ENCODE results near the gene EMX2.

The EMX2 gene

GRCh38 chr10:117562220-117562619 is 19.7 kb downstream of the EMX2 start:
- no peak for DNase-seq (ENCODE audit: low read depth)
- TF ChIP-seq CTCF (conservative IDR thresholded peaks at IDR 0.05; ENCODE audit: low read length): no peak
- H3K4me3 ChIP-seq (ENCODE audit: low read length): no peak overlapping the region

DNA sequence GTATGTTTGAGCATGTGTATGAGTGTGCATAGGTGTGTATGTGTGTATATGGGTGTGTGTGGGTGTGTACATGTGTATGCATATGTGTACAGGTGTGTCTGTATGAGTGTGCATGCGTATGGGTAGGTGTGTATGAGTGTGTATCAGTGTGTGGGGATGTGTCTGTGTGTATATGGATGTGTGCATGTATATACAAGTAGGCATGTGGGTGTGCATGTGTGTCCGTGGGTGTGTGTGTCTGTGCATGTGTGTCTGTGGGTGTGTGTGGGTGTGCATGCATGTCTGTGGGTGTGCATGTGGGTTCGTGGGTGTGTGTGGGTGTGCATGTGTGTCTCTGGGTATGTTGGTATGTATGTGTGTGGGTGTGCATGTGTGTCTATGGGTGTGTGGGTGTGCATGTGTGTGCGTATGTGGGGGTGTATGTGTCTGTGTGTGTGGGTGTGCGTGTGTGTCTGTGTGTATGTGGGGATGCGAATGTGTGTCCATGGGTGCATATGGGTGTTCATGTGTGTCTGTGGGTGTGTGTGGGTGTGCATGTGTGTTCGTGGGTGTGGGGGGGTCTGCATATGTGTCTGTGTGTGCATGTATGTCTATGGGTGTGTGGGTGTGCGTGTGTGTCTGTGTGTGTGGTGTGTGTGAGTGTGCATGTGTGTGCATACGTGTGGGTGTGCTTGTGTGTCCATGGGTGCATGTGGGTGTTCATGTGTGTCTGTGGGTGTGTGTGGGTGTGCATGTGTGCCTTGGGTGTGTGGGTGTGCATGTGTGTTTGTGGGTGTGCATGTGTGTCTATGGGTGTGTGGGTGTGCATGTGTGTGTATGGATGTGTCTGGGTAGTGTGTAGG is 20.6 kb downstream of the EMX2 start:
- DNase-seq (ENCODE audit: low read depth): no peak
- TF ChIP-seq CTCF (conservative IDR thresholded peaks at IDR 0.05; ENCODE audit: low read length): no peak
- no peak overlapping the region for H3K4me3 ChIP-seq (ENCODE audit: low read length)

GRCh38 chr10:117563780-117564179 is 21.2 kb downstream of the EMX2 start:
- DNase-seq (ENCODE audit: low read depth): no peak
- no peak for TF ChIP-seq CTCF (conservative IDR thresholded peaks at IDR 0.05; ENCODE audit: low read length)
- no peak overlapping the region for H3K4me3 ChIP-seq (ENCODE audit: low read length)

DNA sequence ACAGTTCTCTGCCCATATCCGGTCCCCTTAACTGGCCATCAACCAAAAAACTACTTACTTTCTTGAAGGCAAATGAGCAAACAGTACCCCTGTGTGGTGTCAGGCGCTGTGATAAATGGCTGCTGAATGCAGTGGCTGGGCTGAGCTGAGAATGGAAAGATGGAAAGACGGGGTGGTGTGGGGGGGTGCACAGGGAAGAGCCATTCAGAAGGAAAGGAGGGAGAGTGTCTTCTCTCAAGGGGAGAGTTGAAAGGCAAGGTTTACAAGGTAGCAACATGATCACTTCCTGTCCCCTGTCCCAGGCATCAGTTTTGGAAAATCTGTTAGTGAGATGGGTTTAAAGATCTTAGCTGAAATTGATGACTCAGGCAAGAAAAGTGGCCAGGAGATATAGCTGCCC is 22.5 kb downstream of the EMX2 start:
- H3K4me3 ChIP-seq (ENCODE audit: low read length): no peak overlapping the region
- TF ChIP-seq CTCF (conservative IDR thresholded peaks at IDR 0.05; ENCODE audit: low read length): no peak
- no peak for DNase-seq (ENCODE audit: low read depth)

- TF ChIP-seq CTCF (conservative IDR thresholded peaks at IDR 0.05; ENCODE audit: low read length): no peak
- H3K4me3 ChIP-seq (ENCODE audit: low read length): peak overlapping the region; percentile 20; the same call in 1 of the 2 replicates
- peak; percentile 84 for DNase-seq (ENCODE audit: low read depth)
Measured at GRCh38 chr10:117568334-117568733, 25.8 kb downstream of the EMX2 start.

- H3K4me3 ChIP-seq (ENCODE audit: low read length): no peak overlapping the region
- TF ChIP-seq CTCF (conservative IDR thresholded peaks at IDR 0.05; ENCODE audit: low read length): no peak
Measured at GRCh38 chr10:117569610-117570390, 27.3 kb downstream of the EMX2 start.

More at GRCh38 chr10:117569610-117570390, 27.3 kb downstream of the EMX2 start:
- DNase-seq (ENCODE audit: low read depth): no peak

Measured in AG10803 (cell line).